Spleen (tissue), 7 donors: ENCODE data around the gene CD163L1.

Experiments
- POLR2A ChIP-seq, 3 donors: fragments of 450-650 bp; IDR thresholded peaks; one replicate each; pipeline ENCODE4 v1.5.1; 2017; ENCODE audit warnings: antibody characterized with exemption in 3 of 3, mild to moderate bottlenecking in 1 of 3
- POLR2AphosphoS5 ChIP-seq, 3 donors: sonication (generic); formaldehyde crosslinking; IDR thresholded peaks; one replicate each; pipeline ENCODE4 v1.5.1; 2017; ENCODE audit warnings: antibody characterized with exemption in 3 of 3
- TF ChIP-seq, protein P1 (sequence below), 11 experiments: fragments of 200-600 bp in 7 of 11; fragments of 450-650 bp in 4 of 11; sonication (generic) in 4 of 11; IDR thresholded peaks in 8 of 11; conservative IDR thresholded peaks in 3 of 11; 1 replicate in 7 of 11; 2 replicates in 4 of 11; pipeline versions ENCODE4 v1.4.0 to v1.8.0; 2016 to 2021; ENCODE audit warnings: antibody characterized with exemption in 11 of 11, inconsistent platforms in 4 of 11, mild to moderate bottlenecking in 1 of 11
- donor health status: DM: no; HTN: no; CAD: no; lungs with moderate emphysema.
- donor health status: DM: no; HTN: no; CAD: no.
- donor health status: DM: no; HTN: no; CAD: no.

DNA sequence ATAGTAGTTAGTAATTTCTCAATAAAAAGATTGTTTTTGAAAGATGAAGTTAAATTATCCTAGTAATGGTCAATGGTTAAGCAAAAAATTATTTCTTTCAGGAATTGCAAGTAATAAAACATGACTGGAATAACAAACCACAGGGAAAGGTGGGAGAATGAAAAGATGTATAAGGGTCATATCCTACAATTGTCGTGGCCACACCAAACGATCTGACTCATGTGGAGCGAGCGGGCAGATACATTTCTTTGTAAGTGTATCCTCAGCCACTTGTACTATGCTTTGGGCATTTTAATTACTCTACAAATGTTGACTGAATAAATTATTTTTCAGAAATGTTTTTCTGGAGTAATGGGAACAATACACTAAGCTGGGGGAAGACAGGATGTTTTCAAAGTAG lies 94.5 kb downstream of the CD163L1 start:
- TF ChIP-seq, protein P1, sequence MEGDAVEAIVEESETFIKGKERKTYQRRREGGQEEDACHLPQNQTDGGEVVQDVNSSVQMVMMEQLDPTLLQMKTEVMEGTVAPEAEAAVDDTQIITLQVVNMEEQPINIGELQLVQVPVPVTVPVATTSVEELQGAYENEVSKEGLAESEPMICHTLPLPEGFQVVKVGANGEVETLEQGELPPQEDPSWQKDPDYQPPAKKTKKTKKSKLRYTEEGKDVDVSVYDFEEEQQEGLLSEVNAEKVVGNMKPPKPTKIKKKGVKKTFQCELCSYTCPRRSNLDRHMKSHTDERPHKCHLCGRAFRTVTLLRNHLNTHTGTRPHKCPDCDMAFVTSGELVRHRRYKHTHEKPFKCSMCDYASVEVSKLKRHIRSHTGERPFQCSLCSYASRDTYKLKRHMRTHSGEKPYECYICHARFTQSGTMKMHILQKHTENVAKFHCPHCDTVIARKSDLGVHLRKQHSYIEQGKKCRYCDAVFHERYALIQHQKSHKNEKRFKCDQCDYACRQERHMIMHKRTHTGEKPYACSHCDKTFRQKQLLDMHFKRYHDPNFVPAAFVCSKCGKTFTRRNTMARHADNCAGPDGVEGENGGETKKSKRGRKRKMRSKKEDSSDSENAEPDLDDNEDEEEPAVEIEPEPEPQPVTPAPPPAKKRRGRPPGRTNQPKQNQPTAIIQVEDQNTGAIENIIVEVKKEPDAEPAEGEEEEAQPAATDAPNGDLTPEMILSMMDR (IDR thresholded peaks at IDR 0.05 in 8 of 11, conservative IDR thresholded peaks at IDR 0.05 in 3 of 11), result no peak
- TF ChIP-seq POLR2A (IDR thresholded peaks at IDR 0.05) (no peak), POLR2AphosphoS5 (IDR thresholded peaks at IDR 0.05) (no peak)
